ENCODE data around the gene SMPD3.
"Not testable (repeated sequence)": the region's sequence is repeated elsewhere in the genome, so short reads cannot be mapped to it uniquely, and the experiment has no call there.

SMPD3 gene

DNA sequence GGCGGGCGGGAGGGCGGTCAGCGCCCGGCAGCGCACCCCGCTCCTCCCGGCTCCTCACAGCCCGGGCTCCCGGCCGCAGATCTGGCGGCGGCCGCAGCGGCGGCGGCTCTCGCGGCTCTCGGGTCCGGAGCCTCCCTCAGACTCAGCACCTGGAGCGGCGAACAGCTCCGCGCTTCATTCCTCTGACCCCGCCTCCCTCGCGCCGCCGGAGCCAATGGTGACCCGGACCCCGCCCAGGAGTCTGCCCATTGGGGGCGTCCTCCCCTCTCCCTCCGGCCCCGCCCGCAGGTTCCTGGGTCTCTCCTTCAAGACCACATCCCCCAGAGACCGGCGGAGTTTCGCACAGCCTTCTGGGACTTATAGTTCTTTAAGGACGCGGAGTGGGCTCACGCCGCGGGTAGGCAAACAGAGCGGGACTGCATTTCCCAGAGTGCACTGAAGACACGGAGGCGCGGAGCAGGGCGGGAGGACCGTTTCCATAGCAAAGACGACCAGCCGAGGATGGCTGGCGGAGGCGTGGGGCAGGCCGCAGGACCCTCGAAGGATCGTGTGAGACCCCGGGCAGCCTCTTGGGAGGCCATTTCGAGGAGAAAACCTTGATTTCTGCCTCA is at the start of gene SMPD3:
TSS of gene SMPD3 (minus strand) at position 149 of the 611 bp plus-strand sequence. CDS start 76,327 bp downstream, outside the sequence.
- peak; percentile 99 for DNase-seq

DNA sequence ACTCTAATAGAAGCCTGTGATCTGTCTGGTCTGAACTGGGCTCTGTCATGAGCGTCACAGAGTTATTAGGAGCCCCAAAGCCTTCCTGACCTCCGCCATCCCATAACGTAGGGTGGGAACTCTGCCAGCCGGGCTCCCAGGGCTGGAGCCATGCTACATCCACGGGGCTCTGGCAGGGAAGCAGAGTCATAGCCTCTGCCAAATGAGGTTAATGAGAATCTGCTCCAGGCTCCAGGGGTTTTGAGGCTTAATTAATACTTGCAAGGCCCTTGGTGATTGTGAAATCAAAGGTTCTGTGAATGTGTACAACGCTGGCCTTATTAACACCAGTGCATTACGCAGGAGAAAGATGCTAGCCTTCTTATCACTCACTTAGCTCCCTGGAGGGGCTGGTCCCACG is 48.4 kb upstream of the SMPD3 start:
- no peak for DNase-seq

DNA sequence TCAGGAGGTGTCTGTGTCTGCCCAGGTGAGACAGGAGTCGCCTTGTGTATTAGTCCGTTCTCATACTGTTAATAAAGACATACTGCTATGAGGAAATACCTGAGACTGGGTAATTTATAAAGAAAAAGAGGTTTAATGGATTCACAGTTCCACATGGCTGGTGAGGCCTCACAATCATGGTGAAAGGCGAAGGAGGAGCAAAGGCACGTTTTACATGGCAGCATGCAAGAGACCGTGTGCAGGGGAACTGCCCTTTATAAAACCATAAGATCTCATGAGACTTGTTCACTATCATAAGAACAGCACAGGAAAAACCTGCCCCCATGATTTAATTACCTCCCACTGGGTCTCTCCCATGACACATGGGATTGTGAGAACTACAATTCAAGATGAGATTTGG is 46.0 kb upstream of the SMPD3 start:
- DNase-seq = not testable (repeated sequence)

DNA sequence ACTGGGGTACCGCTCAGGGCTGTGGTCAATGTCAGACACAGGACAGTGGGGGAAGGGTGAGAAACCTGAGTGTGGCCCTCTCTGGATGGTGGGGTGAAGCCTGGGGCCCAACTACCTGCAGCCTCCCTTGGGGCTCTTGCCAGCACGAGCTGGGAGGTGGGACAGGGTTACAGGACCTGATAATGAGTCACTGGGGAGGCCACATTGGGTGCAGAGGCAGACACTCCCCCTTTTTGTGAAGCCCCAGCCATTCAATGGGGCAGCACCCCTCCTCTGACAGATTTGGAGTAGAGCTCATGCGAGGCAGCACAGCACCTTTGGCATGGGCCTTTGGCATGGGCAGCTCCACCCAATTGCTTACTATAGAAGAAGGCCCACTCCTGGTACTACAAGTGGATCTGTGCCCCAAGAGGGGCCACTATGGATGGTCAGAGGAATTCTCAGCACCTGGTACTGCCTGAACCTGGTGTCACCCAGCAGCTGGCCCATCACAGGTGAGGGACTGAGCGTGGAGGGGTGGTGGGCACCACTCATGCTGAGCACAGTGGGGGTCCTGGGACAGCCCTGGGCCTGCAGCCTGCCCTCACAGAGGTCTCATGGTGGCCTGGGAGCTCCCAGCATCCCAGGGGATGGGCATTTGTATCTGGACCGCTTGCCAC is 45.2 kb upstream of the SMPD3 start:
- no peak for DNase-seq

DNA sequence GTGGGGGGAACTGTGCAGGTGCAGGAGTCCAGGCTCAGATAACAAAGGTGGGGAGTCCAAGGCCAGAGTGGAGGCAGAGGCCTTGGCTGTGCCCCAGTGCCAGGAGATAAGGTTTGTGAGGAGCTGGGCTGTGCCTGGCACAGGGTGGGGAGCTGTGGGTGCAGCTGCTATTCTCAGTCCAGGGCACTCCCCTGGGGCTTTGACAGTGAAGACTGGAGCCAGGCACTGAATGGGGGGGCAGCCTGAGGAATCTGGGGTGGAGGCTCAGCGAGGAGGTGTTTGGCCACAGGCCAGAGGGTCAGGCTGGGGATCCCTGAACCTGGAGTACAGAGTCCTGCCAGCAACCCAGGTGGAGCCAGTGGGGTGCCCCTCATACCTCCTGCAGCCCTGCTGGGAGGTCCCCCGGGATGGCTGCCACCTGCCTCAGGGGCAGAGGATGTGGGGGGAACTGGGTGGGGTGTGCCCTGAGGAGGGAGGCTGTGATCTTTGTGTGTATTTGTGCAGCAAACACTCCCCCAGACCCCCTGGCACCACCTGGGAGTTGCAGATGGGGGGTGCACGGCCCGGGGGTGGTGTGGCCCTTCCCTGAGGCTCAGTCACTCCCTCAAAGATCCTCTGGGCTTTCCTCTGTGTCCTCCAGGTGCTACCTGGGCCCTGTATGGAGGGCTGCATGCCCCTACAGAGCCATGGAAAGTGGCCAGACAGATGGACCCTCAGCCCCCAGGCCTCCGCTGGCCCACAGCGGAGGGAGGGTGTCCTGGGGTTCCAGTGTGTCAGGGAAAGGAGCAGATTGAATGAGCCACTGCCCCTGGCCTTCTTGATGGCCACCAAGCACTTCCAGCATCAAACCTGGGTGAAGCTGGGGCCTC is 44.5 kb upstream of the SMPD3 start:
- no peak for DNase-seq

DNA sequence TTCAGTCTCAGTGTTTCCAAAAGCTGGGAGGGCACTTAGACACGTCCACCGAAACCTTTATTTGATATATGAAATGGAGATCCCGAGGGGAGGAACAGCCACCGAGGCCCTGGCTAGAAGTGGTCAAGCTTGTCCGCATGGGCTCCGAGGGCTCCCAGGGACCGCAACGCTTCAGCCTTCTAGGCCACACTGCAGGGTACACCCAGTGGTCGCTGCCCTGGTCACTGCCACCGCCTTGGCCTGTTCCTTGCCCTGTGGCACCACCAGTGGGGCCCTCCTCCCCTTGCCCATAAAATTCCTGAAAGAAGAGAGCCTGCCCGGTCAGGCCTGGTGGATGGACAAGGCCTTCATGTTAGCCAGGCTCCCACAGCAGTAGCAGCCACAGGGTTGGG is 43.8 kb upstream of the SMPD3 start:
- DNase-seq = no peak

DNA sequence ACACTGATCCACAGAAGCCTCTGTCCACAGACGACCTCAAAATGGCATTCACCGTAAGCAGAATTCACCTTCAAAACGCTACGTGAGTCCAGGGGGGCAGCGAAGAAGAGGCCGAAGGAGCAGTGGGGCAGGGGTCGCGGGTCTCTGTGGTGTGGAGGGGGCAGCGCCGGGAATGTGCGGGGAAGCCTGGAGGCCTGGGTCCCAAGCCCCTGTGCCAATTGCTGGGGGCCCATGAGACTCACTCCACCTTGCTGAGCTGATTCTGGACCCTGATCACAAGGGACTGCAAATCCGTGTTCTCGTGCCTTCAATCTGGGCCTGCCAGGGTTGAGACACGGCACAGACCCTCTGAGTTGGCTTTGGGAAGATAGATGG is 43.3 kb upstream of the SMPD3 start:
- DNase-seq = no peak

DNA sequence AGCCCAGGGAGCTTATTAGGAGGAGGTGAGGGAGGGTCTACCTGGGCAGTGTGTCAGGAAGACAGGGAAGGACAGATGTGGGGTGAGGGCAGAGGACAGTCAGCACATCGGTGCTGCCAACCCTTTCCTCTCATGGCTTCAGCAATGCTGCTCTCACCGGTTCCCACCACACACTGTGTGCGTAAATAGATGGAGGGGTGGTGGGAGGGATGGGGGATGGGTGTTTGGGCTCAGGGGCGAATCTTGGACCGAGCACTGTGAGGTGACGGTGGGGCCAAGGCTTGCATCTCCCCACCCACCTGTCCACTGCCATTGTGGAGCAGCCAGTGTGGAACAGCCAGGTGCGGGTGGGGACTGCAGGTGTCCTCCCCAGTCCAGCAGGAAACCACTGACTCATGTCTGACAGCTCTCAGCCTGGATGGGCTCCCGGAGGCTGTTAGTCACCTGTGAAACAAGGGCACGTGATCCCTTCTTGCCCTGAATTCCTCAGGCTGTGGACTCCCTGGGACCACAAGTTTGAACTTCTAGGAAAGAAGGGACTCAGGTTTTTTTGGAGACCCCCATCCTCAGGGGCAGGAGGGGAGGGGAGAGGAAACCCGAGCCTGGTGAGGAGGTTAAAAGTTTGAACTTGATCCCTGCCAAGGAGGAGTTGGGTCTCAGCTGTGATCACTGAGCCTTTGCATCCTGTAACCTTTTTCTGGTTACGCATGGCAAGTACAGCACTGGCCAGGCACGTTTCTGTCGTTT is 42.7 kb upstream of the SMPD3 start:
- DNase-seq = no peak

DNA sequence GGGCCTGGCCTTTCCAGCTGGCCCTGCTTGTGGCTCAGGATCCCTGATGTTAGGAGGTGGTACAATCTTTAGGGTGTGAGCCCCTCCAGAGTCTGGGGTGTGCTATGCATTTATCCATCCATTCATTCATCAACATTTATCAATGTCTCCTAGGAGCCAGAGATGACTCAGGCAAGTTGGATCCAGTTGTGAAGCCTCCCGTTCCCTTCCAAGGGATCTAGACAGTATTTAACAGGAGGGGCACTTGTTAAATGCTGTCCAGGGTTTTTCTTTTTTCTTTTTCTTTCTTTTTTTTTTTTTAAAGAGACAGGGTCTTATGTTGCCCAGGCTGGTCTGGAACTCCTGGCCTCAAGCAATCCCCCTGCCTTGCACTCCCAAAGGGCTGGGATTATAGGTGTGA is 42.0 kb upstream of the SMPD3 start:
- no peak for DNase-seq

DNA sequence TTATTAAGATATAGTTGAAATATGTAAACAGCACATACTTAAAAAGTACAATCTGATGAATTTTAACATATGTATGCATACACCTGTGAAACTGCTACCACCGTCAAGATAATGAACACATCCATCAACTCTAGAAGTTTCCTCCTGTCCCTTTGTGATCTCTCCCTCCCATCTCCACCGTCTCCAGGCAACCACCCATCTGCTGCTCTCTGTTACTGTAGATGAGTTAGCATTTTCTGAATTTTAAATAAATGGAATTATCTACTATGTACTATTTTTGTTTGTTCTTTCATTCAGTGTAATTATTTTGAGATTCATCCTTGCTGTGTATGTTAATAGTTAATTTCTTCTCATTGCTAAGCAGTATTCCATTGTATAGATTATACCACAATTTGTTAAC is 40.2 kb upstream of the SMPD3 start:
- DNase-seq = no peak

DNA sequence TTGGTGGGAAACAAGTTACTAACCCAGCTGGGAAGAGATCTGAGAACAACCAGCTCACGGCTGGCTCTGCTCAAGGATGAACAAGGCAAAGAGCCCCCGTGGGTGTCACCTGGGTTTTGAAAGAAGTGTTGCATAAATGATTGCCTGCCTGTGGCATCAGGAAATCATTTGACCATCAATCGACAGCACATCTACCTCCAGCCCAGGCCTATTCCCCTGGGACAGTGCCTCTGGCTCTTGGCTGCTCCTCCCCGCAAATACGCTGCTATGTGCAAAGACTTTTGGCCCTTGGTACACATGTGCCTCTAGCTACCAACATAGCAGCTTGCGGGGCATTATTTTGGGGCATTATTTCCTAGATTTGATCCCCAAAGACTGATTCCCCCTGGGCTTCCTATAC is 39.4 kb upstream of the SMPD3 start:
- peak in 1 of 2 experiments; percentile 11 for DNase-seq

DNA sequence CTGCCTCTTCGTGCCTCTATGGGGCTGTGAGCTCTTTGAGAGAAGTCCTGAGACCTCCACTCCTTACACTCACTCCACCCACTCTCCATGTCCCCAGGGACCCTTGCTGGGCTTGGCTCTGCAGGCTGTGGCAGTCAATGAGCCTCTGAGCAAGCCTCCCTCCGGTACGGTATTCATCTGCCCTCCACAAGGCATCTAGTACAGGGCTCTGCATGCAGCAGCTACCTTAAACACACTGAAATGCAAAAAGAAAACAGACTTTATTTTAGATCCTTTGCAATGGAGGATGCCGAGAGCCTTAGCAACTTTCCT is 38.9 kb upstream of the SMPD3 start:
- peak; percentile 53 to 63 for DNase-seq

DNA sequence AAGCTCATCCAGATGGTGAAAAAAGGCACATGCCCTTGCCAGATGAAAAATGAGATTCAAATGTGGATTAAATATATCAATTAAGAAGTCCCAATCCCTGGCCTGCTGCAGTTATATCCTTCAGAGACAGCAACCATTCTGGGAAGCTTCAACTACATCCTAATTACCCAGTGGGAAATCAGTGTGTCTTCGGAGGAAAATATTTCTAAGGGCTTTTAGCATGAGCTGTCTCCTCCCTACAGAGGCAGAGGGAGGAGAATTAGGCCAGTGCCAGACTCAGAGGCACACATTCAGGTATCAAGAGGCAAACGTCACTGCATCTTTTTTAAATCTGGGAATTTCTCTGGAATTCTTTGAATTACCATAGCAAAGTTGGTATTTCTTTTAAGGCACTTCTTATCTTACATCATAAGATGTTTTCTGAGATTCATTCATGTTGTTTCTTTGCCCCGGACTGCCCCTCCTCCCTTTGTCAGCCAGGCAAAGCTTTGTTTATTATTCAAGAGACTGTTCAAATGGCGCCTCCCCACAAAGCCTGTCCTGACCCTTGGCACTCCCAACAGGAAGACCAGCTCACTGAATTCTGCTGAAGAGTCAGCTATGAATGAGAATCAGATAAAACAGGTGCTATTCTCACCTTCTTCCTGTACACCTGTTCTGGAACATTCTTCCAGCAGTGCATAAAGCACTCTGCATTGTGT is 38.3 kb upstream of the SMPD3 start:
- peak; percentile 38 to 53 for DNase-seq

DNA sequence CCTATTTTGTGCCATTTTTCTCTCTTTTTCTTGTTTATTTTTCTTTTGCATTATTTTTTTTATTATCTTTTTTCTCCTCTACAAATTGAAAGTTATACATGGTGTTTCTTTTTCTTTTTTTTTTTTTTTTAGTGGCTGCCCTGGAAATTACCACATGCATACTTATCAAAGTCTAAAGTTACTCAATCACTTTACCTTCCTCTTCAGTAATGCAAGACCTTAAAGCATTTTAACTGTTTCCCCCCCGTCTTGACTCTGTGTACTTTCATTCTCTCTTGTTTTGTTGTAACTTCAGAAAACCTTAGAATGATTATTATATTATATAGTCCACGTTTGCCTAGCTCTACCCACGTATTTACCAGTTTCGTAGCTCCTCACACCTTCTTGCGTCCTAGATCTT is 33.3 kb upstream of the SMPD3 start:
- DNase-seq = no peak

DNA sequence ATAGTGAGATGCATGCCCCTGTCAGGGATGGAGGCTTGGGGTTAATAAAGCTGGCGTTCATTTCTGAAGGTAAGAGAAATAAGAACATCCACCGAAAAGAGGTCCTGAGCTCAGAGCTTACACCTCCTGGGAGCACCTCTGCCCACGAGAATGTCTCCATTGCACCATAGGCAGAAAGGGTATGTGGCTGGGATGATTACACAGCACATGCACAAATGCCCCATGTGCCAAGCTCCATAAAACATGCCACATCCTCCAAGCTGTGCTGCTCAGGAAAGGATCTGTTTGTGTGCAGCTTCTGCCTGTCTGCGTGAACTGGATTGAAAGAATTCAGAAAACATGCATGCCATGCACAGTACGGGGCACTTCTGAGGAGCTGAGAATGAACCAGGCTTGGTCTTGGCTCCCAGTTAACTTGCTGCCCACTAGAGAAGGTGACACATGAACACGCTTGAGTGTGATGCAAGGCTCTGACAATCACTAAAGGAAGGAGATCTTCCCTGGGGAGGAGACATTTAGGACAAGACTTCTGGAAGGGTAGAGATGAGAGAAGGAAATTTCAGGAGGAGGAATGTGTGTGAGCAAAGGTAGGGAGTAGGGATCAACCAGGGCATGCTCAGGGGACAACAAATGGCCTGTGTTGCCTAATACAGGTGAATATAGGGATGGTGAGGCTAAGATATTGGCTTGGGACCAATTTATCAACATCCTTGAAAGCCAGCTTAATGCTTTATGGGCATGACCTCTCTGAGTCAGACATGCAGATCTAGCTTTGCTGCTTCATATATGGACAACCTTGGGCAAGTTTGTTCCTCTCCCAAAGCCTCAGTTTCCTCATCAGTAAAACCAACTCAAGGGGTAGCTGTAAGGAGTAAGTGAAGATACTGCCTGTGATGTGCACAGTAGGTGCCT is 32.0 kb upstream of the SMPD3 start:
- no peak for DNase-seq

DNA sequence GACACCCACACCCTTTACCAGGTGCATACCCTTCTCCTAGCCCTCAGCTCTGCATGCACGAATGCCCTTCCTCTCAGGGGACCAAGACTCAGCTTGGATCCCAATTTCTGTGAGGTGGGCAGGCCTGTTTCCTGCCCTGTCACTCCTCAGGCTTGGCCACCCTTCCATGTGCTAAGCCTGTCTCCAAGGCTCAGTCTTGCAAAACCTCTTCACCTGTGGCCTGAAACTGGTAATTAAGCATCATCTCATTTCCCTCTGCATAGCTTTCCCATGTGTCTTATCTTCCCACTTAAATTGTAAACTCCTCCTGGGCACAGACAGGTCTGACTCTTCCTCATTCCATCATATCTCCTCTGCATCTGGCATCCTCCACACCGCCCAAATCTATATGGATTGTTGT is 31.0 kb upstream of the SMPD3 start:
- DNase-seq = no peak

DNA sequence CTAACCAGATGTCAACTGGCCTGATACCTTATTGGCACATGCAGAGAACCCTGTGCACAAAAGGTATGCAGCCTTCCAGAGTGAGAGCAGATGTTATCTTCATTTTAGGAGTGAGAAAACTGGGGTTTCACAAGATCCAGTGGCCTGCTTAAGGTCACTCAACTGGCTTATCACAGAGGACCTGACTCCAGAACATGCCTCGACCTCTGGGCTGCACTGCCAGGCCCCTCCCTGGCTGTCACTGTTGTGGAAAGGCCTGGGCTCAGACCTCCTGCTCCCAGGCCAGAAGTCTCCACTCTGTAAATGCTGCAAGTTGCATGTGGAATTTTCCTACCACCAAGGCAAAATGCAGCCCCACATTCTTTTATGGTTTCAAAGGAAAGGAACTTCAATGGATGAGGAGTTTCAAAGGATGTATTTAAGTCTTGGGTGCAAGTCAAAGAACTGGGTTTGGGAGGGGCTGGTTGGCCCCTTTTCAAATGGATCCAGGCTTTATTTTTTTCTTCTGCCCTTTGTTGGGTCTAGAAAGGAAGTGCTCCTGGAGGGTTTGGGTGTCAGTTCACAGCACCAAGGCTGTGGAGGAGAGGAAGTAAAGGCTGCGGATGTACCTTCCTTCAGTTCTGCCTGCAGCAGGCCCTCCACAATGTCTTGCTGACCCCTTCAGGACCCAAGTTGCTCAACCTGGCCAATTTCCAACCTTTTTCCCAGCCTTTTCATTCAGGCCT is 30.4 kb upstream of the SMPD3 start:
- DNase-seq = no peak

DNA sequence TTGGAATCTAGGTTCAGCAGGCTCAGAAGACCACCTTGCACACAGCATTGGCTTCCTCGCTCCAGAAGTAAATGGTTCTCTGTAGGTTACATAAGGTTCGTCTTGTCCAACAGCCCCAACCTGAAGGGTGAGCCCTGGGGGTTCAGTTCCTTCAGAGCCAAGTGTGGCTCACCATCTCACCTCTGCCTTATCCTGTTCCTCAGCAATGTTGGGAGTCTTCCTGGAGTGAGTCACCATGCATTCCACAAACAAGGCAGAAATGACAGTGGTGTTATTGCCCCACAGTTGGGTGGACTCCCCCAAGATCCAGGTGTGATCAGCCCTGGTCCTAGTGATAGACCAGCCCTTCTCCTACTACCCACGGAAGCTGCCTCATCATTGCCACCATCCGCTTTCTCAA is 26.8 kb upstream of the SMPD3 start:
- DNase-seq = no peak

DNA sequence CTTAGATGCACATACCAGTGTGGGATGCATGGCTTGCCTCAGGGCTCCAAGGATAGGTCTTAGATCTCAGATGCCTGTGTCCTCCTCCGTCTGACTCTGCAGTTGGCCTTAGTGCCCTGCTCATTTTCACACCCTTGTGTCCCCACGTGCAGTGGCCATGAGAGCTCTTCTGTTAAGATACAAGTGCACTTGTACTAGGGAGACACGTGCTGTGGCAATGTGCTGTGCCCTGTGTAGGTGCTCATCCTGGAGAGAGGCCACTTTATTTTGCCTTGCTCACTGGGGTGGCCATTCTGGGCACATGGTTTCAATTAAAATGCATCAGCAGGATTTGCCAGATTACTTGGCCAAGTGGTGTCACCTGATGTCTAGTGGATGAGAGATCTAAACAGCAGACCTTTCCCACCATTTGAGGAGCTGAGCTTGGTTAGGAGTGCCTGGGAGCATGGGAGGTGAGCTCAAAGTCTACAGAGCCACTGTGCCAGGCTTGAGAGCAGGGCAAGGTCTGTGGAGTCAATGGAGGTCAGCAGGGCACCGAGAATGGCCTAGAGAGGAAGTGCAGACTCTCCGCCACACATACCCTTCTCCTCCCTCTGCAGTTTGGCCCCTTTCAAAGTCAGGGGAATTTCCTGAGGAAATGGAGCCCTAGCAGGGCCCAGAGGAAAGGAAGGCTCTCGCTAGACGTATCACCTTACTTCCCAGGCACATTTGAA is 25.2 kb upstream of the SMPD3 start:
- no peak for DNase-seq

DNA sequence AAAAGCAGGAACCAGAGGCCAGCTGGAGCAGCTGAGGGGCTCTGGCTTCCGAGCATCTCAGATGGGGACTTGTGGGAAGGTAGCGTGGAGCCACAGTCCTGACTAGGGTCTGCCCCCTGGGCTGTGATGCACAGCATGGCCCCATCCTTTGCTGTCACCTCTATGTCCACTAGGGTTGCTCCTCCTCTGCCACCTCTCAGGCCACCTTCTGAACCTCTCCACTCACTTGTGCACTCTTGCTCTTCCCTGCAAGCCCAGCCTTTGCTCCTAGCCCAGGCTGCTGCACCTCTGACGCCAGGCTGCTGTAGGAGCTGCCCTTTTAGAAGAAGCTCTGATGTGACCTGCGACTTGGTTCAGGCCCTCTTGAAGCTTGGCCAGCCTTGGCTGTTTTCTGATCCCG is 24.3 kb upstream of the SMPD3 start:
- no peak for DNase-seq
